GM12873 (cell line): ENCODE measurements around the gene MBLAC1.

ENCODE experiments used
- TF ChIP-seq, protein P1 (sequence below): IDR thresholded peaks from 2 replicates; pipeline ENCODE4 v1.5.1; 2012; ENCODE audit warnings: low read depth, mild to moderate bottlenecking, moderate library complexity, low read length, control low read depth; ENCODE audit not compliant: insufficient read depth; ENCODE audit errors: missing control alignments

MBLAC1 gene

DNA sequence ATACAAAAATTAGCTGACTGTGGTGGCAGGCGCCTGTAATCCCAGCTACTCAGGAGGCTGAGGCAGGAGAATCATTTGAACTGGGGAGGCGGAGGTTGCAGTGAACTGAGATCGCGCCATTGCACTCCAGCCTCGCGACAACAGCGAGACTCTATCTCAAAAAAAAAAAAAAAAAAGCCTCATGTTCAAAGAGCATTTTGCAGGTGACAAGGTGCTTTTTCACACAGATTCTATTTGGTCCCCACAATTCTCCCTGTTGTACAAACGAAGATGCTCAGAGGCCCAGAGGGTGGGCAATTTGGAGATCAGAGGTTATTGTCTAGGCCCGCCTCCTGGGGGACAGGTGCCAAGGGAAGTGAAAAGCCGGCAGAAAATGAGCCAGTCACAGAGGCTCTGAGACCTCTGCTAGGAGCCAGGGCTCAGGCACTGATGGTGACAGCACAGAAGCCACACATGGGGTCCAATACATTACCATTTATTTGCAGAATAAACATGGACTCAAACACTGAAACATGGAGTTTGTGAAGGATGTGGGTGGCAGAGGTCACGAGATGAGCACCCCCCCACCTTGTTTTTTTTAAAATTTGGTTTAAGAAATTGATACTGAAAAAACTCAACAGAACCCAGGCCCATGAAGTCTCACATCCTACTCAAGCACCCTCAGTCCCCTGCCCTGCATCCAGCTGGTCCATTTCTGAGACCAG lies 42.5 kb downstream of the MBLAC1 start:
- TF ChIP-seq, protein P1, sequence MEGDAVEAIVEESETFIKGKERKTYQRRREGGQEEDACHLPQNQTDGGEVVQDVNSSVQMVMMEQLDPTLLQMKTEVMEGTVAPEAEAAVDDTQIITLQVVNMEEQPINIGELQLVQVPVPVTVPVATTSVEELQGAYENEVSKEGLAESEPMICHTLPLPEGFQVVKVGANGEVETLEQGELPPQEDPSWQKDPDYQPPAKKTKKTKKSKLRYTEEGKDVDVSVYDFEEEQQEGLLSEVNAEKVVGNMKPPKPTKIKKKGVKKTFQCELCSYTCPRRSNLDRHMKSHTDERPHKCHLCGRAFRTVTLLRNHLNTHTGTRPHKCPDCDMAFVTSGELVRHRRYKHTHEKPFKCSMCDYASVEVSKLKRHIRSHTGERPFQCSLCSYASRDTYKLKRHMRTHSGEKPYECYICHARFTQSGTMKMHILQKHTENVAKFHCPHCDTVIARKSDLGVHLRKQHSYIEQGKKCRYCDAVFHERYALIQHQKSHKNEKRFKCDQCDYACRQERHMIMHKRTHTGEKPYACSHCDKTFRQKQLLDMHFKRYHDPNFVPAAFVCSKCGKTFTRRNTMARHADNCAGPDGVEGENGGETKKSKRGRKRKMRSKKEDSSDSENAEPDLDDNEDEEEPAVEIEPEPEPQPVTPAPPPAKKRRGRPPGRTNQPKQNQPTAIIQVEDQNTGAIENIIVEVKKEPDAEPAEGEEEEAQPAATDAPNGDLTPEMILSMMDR = no peak

DNA sequence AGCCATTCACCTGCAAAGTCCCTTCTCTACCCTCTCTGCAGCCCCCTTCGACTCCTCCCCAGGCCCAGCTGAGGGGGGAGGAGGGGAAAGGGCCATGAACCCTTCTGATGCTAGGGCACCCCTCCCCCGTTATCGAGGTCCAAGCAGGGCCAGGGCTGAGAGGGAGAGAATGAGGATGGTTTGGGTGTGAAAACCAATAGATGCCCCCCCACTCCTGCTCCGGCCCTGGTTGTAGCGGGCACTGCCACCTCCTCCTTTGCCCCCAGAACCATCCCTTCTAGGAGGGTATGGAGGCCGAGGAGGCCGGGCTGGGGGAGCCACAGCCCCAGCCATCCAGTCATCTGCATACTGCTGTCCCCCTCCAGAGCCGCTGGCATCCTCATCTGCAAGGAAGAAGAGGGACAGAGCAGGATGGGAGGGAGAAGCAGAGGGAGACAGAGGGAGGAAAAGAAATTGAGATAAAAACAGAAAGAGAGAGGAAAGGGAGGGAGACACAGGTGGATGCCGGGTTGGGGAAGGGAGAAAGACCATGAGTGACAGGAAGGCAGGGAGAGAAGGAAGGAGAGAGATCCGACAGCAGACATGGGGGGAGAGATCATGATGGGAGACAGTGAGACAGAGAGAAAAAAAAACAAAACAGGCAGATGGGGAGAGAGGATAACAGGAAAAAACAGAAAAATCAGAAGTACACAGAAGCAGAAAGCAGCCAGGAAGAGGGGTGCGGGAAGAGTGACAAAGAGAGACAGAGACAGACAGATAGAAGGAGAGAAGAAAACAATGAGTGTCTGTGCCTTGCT lies 43.5 kb downstream of the MBLAC1 start:
- TF ChIP-seq, protein P1 = no peak

DNA sequence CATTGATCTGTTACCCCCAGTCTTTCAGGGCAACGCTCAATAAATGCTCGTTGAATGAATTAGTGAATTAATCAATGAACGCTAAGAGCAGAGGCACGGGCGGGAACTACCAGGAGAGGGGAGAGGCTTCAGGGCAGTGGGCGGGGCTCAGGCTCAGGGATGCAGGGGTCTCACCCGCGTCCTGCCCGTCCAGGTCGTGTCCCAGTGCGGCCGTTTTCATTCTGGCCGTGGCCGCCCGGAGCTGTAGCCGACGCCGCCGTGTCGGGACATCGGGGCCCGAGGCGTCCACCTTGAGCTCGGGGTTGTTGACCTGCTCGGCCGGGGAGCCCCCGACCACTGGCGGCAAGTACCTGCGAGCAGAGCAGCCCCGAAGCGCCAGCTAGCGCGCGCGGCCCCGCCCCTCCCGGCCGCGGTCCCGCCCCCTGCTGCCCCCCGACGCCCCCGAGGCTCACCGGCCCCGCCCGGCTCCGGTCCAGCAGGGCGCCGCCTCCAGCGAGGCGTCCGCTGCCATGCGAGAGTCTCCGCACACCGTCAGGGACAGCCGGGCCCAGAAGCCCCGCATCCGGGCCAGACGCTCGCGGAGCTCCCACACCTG lies 44.4 kb downstream of the MBLAC1 start:
- TF ChIP-seq, protein P1 = no peak

DNA sequence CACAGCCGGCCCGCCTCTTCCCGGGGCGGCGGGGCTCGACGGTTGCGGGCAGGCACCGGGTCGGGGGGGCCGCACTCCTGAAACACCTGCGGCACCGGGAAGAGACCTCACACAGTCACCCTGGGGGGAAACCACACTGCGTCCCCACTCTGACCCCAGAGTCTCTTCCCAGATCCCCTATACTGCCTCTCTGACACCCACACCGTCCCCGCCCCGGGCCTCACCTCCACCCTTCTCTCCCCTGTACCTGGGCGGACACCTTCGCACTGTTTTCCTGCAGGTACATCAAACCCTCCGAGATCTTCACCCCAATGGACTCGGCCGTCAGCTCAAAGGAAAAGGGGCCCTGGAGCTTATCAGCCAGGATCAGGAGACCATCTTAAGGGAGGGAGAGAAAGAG lies 45.1 kb downstream of the MBLAC1 start:
- TF ChIP-seq, protein P1 = no peak

DNA sequence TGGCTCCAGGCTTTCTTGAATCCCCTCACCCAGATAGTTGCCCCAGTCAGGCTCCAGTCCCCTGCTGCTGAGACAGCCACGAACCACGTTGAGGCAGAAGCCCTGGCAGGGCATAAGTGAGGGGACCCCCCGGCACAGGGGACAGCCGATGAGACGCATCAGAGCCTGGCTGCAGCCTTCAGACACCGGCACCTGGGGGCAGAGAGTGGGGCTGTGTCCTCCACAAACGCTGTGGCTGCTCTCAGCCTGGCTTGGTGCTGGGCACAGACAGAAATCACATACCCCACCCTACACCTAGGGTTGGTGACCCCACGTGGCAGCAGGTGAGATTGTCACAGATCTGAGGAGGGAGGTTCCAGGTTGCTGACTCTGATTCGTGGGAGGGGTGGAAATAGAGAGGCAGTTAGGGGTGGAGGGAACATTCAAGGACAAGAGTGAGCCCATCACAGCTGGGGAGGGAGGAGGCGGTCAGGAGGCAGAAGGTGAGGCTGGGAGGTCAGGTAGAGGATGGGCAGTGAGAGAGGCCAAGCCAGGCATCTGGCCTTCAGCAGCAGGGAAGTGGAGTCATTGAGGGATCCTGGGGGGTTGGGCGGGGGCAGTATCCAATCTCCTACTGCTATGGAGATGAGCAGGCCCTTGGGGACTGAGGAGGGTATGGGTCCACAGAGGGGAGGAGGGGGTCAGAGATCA lies 47.2 kb downstream of the MBLAC1 start:
- TF ChIP-seq, protein P1 = no peak

DNA sequence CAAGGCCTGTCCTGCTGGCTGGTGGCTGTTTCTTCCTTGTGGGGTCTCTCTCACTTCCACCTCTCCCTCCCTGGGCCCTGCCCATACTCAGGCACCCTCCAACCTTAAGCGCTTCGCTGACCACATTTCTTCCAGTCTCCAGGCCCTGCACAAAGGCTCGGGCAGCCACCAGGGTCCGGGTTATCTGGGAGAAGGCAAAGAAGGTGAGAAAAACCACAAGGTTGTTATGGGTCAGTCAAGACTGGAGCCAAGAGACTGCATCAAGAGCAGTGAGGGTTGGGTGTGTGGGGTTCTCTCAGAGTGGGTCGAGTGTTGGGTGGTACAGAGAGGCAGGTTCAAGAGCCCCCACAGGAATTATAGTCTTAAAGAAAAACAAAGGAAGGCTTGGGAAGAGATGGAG lies 47.8 kb downstream of the MBLAC1 start:
- TF ChIP-seq, protein P1 = no peak
